Endothelial cell (in vitro differentiated cells): Measurements from ENCODE around the gene PRAMEF6. TPM values are rescaled to one million over a fixed set of nuclear protein-coding genes. Genes with fewer than 3 reads are reported as not detected.
"Not testable (repeated sequence)": the region's sequence is repeated elsewhere in the genome, so short reads cannot be mapped to it uniquely, and the experiment has no call there.

Experiments
- DNase-seq: peaks from one replicate; pipeline ENCODE4 v3.0.0; 2021; ENCODE audit warnings: low spot score
- H3K27ac Mint-ChIP-seq: one replicate; pipeline ENCODE4 v1.8.0; 2021; ENCODE audit warnings: mixed read lengths, inconsistent platforms; ENCODE audit not compliant: unreplicated experiment
- H3K27me3 Mint-ChIP-seq: one replicate; pipeline ENCODE4 v1.8.0; 2021; ENCODE audit warnings: mild to moderate bottlenecking, moderate library complexity, mixed read lengths, inconsistent platforms; ENCODE audit not compliant: unreplicated experiment
- H3K36me3 Mint-ChIP-seq: one replicate; pipeline ENCODE4 v1.8.0; 2021; ENCODE audit warnings: mild to moderate bottlenecking, low read depth, mixed read lengths, inconsistent platforms; ENCODE audit not compliant: unreplicated experiment
- H3K4me1 Mint-ChIP-seq: one replicate; pipeline ENCODE4 v1.8.0; 2021; ENCODE audit warnings: mild to moderate bottlenecking, mixed read lengths, inconsistent platforms; ENCODE audit not compliant: unreplicated experiment
- H3K4me3 Mint-ChIP-seq: one replicate; pipeline ENCODE4 v1.8.0; 2021; ENCODE audit warnings: mild to moderate bottlenecking, mixed read lengths, inconsistent platforms; ENCODE audit not compliant: unreplicated experiment
- H3K9me3 Mint-ChIP-seq: one replicate; pipeline ENCODE4 v1.8.0; 2021; ENCODE audit warnings: mixed read lengths, inconsistent platforms; ENCODE audit not compliant: unreplicated experiment
- long read RNA-seq: library from polyadenylated mRNA; unstranded; transcript quantifications from one replicate; pipeline ENCODE4 v2.0.0, GENCODE V29; 2020; ENCODE audit not compliant: unreplicated experiment
- total RNA-seq: library from RNA; stranded (reverse); fragmentation: NEBNext Ultra II Directional; extraction: Animal tissue kit (Norgen Biotek cat#: 25700); gene quantifications from one replicate; pipeline ENCODE4 v1.2.1, GENCODE V29; 2021; ENCODE audit not compliant: unreplicated experiment

Gene PRAMEF6
- total RNA-seq = not detected
- long read RNA-seq = 0 reads

GRCh38 chr1:12947480-12947879 lies at the start of gene PRAMEF6:
PRAMEF6 (minus strand) TSS chr1:12947580; CDS start chr1:12942518, 5,062 bp downstream.
- H3K9me3 Mint-ChIP-seq, DNase-seq, H3K36me3 Mint-ChIP-seq, H3K27ac Mint-ChIP-seq, H3K27me3 Mint-ChIP-seq, H3K4me3 Mint-ChIP-seq, H3K4me1 Mint-ChIP-seq: not testable (repeated sequence)

- H3K36me3 Mint-ChIP-seq, H3K4me3 Mint-ChIP-seq, H3K4me1 Mint-ChIP-seq: not testable (repeated sequence)
Observed at GRCh38 chr1:12924368-12924767, 23.0 kb downstream of the PRAMEF6 start.

GRCh38 chr1:12921749-12922148 lies 25.6 kb downstream of the PRAMEF6 start:
- H3K9me3 Mint-ChIP-seq, H3K27me3 Mint-ChIP-seq, H3K27ac Mint-ChIP-seq, H3K4me1 Mint-ChIP-seq, H3K4me3 Mint-ChIP-seq, H3K36me3 Mint-ChIP-seq, DNase-seq: not testable (repeated sequence)

More at GRCh38 chr1:12924368-12924767, 23.0 kb downstream of the PRAMEF6 start:
- H3K9me3 Mint-ChIP-seq, H3K27ac Mint-ChIP-seq, H3K27me3 Mint-ChIP-seq, DNase-seq: not testable (repeated sequence)

- H3K27me3 Mint-ChIP-seq = not testable (repeated sequence)
Observed at GRCh38 chr1:12916310-12916709, 31.1 kb downstream of the PRAMEF6 start, which contains the start of gene PRAMEF7. PRAMEF7 (plus strand) TSS chr1:12916610; CDS start chr1:12917693, 1,083 bp downstream.

GRCh38 chr1:12903793-12904572 lies 43.4 kb downstream of the PRAMEF6 start:
- H3K4me1 Mint-ChIP-seq, H3K27me3 Mint-ChIP-seq, H3K36me3 Mint-ChIP-seq, H3K27ac Mint-ChIP-seq, DNase-seq, H3K9me3 Mint-ChIP-seq, H3K4me3 Mint-ChIP-seq: not testable (repeated sequence)

More at GRCh38 chr1:12916310-12916709, 31.1 kb downstream of the PRAMEF6 start, which contains the start of gene PRAMEF7:
- H3K4me1 Mint-ChIP-seq, H3K9me3 Mint-ChIP-seq, H3K27ac Mint-ChIP-seq, DNase-seq, H3K4me3 Mint-ChIP-seq, H3K36me3 Mint-ChIP-seq: not testable (repeated sequence)

- H3K36me3 Mint-ChIP-seq, H3K27me3 Mint-ChIP-seq, H3K4me3 Mint-ChIP-seq, H3K9me3 Mint-ChIP-seq, DNase-seq, H3K4me1 Mint-ChIP-seq, H3K27ac Mint-ChIP-seq: not testable (repeated sequence)
Observed at GRCh38 chr1:12899186-12899585, 48.2 kb downstream of the PRAMEF6 start.

GRCh38 chr1:12898170-12898569 lies 49.2 kb downstream of the PRAMEF6 start, which contains the start of gene PRAMEF10:
PRAMEF10 (minus strand) TSS chr1:12898270; CDS start chr1:12895847, 2,423 bp downstream.
- H3K4me1 Mint-ChIP-seq, H3K4me3 Mint-ChIP-seq, H3K9me3 Mint-ChIP-seq, H3K36me3 Mint-ChIP-seq, DNase-seq, H3K27me3 Mint-ChIP-seq, H3K27ac Mint-ChIP-seq: not testable (repeated sequence)

Other genes with a start within 250 kb of the PRAMEF6 start
- gene AADACL3, start 231.5 kb downstream of the PRAMEF6 start, total RNA-seq = not detected
- gene CFAP107, start 201.4 kb downstream of the PRAMEF6 start, total RNA-seq = not detected
- not detected for gene PRAMEF12, start 173.8 kb downstream of the PRAMEF6 start, total RNA-seq
- not detected for gene PRAMEF1, start 156.2 kb downstream of the PRAMEF6 start, total RNA-seq
- gene PRAMEF11, start 116.2 kb downstream of the PRAMEF6 start, total RNA-seq = not detected
- gene HNRNPCL1, start 98.9 kb downstream of the PRAMEF6 start, total RNA-seq = not detected
- gene PRAMEF2, start 90.5 kb downstream of the PRAMEF6 start, total RNA-seq = not detected
- not detected for gene PRAMEF4, start 61.4 kb downstream of the PRAMEF6 start, total RNA-seq
- gene PRAMEF10, start 49.3 kb downstream of the PRAMEF6 start, total RNA-seq = not detected
- not detected for gene PRAMEF7, start 31.0 kb downstream of the PRAMEF6 start, total RNA-seq
- not detected for gene PRAMEF27, start 109.0 kb upstream of the PRAMEF6 start, total RNA-seq
- not detected for gene HNRNPCL3, start 113.2 kb upstream of the PRAMEF6 start, total RNA-seq
- not detected for gene PRAMEF25, start 123.2 kb upstream of the PRAMEF6 start, total RNA-seq
- gene HNRNPCL2, start 169.3 kb upstream of the PRAMEF6 start, total RNA-seq = not detected
- gene PRAMEF26, start 208.4 kb upstream of the PRAMEF6 start, total RNA-seq = not detected
- gene HNRNPCL4, start 218.1 kb upstream of the PRAMEF6 start, total RNA-seq = not detected
- gene PRAMEF9, start 224.3 kb upstream of the PRAMEF6 start, total RNA-seq = not detected